HG02759 (cell line): Measurements from ENCODE around the gene TRIM29.

Experiments
- ATAC-seq: cut with Tn5 transposase; IDR thresholded peaks from one replicate; pipeline ENCODE4 v1.9.1; 2021; ENCODE audit warnings: mild to moderate bottlenecking, moderate library complexity; ENCODE audit not compliant: unreplicated experiment

The TRIM29 gene

DNA sequence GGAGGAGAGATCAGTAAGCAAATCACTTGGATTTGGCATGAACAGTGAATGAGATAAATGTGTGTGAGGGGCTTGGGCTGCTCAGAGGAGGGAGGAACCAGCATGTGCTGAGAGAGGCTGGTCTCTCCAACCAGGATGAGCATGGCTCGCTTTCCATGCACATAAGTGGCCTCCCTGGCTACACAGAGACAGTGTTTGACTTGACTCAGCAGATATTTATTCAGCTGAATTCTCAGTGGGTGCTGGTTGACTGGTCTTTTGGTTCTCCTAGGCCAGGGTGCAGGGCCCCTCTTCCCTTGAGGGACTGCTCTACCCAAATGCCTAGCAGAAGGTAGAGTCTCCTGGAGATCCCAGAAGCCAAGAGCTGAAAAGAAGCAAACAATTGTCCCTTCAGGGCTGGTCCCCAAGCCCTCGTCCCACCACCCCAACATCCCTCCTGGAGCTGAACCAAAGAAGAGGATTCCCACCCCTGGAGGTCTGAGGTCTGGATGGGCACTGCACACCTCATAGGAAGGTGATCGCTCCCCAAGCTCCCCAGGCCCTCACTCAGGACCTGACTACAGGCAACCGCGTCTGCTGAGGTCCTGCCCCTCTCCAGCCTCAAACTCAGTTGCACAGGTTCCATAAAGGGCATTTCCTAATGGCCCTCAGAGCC lies 3.3 kb upstream of the TRIM29 start:
- ATAC-seq: no peak

DNA sequence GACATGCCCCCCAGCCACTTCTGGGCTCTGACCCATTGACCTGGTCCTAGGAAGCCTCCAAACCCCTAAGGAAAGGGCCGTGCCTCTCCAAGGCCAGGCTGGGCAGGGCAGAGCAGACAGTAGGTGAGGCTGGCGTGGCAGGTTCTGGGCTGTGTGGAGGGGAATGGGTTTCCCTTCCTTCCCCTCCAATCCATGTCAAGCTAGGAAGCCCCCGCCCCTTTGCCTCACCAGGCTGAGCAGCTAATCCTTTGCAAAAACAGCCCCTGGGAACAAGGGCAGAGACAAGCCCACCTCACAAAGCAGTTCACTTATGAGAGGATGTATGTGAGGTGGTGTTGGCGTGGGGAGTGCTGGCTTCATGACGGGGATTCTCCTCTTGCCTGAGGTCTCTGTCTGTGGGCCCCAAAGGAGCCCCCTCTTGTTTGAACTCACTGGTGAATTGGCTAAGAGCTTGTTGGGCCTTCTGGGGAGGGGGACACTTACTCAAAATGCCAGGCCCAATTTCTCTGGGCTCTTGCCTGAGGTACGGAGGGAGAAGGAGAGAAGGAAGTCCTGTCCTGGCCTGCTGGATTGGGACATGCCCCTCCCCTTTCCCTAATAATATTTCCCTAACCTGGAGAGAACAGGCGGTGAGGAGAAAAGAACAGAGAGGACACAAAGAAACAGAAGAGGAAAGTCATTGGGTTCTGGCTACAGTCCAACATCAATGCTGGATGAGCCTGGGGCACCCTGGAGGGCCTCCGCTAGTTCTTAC lies 1.6 kb upstream of the TRIM29 start:
- ATAC-seq: no peak

DNA sequence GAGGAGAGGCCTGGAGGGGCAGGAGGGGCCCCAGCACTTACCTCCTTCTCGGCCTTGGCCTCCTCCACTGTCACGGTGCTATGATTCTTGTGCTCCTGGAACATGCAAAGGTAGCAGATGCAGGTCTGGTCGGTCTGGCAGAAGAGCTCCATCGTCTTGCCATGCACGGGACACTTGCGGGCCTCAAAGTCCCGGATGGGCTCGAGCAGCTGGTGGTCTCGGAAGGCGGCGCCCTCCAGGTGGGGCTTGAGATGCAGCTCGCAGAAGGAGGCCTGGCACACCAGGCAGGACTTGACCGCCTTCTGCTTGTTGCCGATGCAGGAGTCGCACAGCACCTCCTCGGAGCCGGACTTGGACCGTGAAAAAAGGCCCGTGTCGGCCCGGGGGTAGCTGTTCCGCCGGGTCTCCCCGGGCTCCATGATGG lies 714 bp downstream of the TRIM29 start:
- ATAC-seq: no peak

DNA sequence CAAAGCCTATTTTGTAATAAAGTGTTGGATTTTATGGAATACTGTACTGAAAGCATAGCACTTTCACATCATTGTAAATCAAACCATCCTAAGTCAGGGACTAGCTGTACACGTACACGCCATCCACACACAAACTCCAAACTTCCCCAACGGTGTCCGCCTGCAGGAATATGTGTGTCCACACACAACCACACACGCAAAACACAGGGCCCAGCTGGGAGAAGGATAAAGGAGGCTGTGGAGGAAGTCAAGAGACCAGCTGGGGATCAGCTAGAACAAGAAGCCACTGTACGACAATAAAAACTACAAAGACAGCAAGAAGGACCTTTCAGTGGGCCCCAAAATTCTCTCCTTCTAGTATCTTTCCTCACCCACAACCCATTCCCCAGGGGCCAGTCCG lies 1.6 kb downstream of the TRIM29 start:
- ATAC-seq: no peak

DNA sequence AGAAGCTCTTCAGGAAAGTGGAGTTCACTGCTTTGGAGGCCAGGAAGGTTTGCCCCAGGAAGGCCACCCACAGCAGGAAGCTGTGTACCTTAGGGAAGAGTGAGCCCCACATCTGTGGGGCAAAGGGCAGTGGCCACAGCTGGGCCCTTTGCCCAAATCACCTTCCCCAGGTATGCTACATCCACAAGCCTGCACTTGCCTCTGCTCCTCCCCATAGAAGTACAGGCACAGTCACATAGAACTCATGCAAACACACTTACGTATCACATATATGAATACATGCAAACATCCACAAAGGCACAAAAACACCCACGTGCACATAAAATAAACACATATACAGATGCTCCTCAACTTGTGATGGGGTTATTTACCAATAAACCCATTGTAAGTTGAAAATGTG lies 2.1 kb downstream of the TRIM29 start:
- no peak for ATAC-seq

DNA sequence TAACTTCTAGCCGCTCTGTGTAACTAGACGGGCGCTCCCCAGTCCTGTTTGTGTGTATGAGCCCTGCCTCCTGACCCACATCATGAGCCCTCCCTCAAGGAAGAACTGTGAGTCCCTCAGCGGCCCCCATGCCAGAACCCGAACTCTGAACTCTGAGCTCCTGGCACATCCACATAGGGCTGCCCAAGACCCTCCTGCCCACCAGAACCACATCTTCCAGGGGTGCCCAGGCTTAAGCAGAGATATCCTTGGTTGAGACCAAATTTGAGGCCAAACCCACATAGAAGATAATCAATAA lies 3.0 kb downstream of the TRIM29 start:
- no peak for ATAC-seq

DNA sequence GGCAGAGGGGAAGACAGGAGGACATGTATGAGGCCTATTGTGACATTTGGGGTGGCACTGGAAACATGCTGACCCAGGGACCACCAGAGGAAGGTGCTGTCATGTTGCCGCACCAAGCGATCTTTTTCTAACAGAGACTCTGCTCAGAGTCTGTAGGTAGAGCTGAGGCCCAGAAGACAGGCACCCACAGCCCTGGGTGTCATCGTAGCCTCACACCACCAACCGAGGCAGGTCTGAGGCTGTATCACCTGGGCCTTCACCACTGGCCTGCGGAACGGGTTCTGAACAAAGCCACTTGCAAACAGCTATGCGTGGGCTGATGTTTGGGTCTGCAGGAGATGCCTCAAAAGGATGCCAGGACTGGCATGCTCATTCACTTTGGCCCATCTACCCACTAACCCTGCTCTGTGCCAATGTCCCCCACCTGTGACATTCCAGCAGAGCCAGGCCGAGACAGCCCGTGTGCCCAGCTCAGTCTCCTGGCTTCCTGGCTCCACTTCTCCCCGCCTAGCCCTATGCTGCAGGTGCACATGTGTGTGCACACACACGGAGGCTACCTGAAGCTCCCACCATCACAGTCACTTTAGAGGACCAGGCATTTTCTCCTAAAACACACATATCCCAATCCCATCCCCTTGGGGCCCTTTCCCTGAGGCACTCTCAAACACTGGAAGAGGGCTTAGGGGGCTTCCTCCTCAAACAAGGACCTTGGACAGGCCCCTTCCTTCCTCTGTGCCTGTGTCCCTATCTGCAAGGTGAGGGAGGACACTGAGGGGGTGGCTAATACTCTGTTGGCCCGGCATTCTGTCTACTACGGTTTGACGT lies 3.6 kb downstream of the TRIM29 start:
- ATAC-seq: no peak

DNA sequence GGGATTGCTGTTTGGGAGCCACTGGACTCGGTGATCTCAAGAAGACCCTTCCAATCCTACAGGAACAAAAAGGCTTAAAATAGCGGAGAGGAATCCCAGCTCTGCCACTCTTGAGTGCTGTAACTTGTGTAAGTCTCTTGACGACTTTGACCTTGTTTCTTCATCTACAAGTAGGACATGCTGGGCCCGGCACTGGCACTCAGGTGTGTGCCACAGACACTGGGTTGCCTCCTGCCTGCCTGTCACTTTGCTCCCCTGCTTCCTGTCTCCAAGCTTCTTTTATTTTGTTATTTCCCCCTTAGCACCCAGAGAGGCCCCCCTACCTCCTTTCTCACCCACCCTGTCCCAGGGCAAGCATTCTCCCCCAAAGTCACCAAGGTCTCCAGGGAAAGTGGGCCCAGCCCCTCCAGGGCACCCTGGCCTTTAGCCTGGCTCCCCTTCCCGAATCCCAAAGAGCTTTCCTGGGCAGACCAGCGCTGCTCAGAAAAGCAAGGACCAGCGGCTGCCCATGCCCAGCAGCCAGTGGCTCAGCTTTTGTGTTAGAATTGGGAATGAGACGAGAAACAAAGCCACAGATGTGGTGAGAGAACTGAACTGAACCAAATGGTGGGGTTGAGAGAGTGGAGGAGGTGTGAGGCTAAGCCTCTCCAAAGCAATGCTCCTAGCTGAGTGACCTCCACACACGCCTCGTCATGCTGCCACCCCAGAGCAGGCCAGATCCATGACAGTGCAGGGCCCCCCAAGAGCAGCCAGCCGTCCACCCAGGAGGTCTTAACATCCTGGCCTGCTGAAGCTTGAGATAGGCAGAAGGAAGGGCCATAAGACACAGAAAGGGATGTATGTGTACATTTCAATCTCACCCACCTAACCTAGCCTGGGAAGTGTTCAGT lies 4.5 kb downstream of the TRIM29 start:
- no peak for ATAC-seq

DNA sequence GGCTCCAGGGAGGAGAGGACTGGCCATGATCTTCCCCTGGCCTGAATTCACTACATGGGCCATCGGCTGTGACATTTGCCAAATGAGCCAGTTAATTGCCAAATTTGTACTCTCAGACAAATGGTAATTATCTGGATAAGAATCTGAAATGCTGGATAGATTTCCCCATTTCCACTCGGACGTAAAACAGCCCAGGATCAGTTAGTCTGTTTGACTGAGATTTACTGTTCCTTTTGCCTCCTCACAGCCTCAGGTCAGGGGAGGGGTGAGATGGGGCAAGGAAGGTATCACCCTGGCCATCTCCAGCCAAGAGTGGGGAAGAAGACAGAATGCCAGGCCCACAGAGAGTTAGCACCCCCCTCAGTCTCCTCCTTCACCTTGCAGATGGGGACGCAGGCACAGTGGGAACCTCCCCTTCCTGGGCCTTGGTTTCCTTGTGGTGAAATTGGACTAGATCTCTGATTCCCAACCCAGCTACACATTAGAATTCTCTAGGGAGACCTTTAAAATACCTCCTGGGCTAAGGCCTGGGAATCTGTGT lies 5.2 kb downstream of the TRIM29 start:
- no peak for ATAC-seq

DNA sequence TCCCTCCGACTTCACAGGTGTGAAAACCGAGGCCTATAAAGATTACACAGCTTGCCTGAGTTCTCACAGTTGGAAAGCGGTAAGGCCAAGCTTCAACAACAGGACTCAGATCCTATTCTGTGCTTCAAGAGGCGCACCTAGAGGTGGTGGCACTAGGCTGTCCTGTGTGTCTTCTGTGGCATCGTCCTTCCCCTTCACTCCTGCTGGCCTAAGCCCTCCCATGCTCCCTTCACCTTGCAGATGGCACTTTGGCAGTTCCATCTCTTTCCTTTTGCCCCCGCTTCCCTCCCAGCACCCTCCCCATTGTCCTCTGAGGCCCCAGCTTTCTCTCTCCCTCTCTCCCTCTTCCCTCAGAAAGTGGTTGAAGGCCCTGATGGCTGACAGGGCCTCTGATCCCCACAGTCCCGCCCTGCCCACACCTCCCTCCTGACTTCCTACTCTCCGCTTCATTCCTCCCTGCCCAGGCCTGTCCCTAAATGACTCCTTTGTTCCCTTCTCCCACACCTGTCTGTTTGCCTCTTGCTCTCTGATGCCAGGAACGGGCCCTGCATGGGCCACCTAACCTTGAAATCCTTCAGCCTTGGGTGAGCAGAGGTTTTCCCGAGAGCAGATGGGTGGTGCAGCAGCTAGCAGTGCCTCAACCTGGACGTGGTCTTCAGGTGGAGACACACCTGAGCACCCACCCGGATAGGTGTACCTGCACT lies 5.8 kb downstream of the TRIM29 start:
- ATAC-seq: no peak

DNA sequence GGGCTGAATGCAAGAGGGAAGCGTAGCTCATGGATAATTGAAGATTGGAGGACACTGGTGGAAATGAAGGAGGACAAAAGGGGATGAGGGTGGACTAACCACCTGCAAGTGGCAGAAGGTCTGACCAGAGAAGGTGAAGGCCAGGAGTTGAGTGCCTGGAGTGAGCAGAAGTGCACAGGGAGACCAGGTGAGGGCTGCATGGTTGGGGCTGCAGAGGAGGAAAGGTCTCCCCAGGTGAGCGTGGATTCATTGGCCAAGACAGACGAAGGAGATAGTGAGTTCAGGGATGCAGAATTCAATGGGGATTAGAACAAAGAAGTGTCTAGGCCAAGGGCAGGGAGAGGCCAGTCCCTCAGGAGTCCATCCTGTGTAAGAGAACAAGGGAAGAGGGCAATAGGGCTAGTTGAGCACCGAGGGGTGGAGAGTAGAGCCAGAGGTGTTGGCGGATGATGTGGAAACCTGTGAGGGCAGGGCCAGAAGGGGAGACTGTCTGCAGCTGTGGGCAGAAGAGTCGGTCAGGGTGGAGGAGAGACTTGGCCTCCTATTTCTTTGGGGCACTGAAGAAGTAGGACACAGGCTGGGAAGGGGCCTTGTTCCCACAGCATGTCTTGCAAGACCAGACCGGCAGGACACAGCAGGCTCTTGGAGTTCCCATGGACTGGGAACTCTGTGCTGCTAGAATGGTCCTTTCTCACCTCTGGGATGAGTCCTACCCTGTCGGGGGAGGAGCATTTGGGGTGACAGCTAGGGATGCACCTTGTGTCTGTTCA lies 6.7 kb downstream of the TRIM29 start:
- ATAC-seq: no peak

DNA sequence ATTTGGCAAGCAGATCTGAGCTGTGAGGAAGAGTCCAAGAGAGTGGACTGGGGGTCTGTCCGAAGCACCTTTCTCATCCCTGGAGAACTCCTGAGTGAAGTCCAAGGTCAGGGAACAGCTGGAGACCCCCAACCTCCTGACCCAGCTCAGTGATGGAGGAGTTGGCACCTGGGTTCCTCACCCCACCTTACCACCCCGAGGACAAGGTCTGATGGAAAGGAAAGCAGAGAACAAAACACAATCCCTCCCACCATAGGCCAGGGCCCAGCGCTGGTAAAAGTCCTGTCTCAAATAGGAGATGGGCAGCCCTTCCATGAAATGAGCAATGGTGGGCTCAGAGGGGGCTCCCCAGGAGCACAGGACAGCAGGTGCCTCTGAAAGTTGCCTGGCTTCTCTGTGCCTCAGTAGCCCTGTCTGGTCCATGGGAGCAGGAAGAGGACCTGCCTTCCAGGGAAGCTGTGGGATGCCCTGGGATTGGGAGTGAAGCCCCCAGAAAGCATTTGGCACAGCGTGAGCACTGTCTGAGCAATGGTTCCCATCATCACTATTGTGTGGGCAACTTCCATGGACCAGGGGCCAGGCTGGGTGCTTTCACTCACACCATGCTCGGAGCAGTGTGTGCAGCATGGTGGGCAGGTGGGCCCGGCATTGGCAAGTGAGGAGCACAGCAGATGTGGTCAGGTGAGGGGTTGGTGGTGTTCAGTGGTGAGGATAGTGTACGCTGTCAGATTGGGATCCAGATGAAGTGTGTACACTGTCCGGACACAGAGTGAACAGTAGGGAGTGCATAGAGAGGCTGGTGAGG lies 7.5 kb downstream of the TRIM29 start:
- no peak for ATAC-seq

DNA sequence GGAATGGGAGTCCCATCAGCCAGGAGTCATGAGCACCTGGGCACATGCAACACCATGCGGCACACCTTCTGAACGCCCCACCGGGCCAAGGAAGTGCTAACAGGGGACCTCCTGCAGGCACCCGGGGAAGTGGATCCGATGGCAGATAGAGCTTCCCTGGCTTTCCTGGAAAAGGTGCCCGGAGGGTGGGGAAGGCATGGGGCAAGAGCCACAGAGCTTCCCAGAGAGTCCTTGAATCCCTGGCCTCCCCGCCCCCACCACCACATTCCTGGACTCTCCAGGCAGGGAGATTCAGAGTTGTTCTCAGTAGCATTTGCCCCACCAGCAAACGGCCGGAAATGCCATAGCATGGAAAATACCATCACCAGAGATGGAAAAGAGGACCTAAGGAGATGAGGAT lies 8.3 kb downstream of the TRIM29 start:
- ATAC-seq: no peak

DNA sequence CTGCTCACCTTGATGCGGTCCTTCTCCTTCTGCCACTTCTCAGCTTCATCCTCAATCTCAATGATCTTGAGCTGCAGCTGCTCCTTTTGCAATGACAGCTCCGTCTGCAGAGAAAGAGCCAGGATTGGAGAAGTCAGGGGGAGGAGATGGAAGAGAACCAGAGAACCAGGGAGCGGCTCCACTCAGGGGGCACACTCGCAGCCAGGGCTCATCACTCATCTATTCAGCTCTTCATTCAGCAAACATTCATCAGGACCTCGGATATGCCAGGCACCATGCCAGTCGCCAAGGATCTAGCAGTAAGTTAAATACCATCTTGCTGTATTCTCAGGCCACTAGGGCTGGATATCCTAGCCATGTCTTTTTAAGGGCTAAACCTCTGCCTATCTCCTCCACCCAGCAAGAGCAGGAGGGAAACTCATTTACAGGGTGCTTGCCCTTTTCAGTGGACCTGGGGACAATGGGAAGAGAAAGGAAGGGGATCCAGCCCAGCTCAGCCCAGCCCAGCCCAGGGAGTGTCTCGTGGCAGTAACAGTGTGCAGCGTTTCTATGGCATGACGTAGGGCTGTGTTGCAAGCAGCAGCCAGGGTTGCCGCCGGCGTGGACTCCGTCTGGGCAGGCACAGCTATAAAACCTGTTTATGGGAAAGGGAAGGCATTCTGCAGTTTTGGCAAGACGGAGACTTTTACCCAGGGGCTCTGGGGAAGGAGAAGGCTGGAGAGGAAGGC lies 9.4 kb downstream of the TRIM29 start:
- no peak for ATAC-seq

DNA sequence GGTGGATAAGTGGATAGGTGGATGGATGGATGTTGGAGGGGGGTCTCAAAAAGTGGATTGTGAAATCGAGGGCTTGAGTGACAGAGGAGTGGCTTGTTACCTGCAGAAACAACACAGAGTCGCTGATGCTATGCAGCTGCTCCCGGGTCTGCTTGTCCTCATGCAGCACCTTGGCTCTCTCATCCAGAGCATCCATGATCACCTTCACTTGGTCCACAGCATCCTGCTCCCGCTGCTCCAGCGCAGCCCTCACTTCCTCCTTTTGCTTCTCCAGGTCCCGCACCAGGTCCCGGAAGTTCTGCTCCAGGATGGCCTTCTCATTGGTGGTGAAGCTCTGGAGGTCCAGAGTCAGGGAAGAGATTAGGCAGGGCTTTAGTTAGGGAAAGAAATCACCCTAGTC lies 10.7 kb downstream of the TRIM29 start:
- no peak for ATAC-seq

DNA sequence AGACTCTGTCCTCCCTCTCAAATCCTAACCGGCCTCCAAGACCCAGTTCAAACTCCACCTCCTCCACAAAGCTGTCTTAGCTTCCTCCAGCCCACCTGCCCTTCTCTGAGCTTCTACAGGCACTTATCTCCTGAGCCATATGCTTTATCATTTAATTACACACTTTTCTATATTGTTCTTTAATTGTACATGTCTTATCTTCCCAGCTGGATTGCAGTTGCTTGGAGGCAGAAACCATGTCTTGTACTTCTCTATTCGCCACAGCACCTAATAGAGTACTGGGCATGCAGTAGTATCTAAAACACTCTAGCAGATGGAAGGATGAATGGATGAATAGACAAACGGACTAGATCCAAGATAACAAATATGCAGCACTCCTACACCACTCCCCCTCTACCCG lies 11.3 kb downstream of the TRIM29 start:
- no peak for ATAC-seq

DNA sequence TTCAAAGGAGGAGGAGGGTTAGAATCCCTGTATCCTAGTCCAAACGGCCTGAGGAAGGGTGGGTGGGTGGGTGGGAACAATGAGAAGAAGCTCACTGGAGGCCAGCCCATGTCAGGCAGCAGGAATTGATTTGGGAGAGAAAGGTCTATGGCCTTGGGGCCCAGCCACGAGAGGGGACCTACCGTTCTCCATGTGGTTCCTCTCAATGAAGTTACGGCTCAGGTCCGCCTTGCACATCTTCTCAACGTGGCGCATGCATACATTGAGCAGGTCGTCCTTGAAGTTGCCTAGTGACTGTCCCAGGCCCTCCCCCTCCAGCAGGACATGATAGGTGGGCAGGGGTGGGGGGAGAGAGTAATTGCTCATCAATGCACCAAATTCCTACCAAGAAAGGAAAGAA lies 12.4 kb downstream of the TRIM29 start:
- ATAC-seq: no peak

DNA sequence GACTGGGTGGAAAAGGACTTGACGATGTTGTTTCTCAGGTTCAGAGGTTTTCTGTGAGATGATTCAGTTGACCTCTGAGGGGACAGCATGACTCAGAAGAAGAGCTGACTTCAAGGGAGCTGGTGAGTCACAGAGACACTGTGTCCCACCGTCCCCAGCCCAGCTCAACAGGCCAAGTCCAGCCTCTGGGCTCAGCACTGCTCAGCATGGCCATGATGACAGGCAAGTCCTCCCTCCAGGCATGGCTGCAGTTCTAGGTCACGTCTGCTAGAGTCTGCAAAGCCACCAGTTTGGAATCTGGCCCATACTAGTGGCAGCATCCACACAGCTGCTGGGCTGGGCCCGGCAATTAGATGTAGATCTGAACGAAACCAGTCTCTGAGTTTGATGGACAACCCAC lies 12.9 kb downstream of the TRIM29 start:
- ATAC-seq: no peak
